Transverse colon (tissue), 4 donors: ENCODE results near the gene ZFYVE21. TPM values are rescaled to one million over a fixed set of nuclear protein-coding genes. Genes with fewer than 3 reads are reported as not detected.

Source experiments
- DNase-seq: peaks from one replicate; pipeline ENCODE4 v3.0.0-alpha.2; 2019
- H3K27ac ChIP-seq, 4 donors: fragments of 200-600 bp; sonication (generic); 2 replicates each; pipeline ENCODE4 v1.5.1; 2016 to 2018; ENCODE audit warnings: inconsistent platforms in 4 of 4
- H3K27me3 ChIP-seq: fragments of 200-600 bp; sonication (generic); 2 replicates; pipeline ENCODE4 v1.5.1; 2017; ENCODE audit warnings: inconsistent platforms
- H3K36me3 ChIP-seq, 4 donors: fragments of 200-600 bp; sonication (generic); 2 replicates each; pipeline ENCODE4 v1.5.1; 2017 to 2019; ENCODE audit warnings: inconsistent platforms in 4 of 4
- H3K4me1 ChIP-seq, 4 donors: fragments of 200-600 bp; sonication (generic); 2 replicates each; pipeline ENCODE4 v1.5.1; 2017 to 2020; ENCODE audit warnings: inconsistent platforms in 4 of 4
- H3K4me3 ChIP-seq, 4 donors: fragments of 200-600 bp; sonication (generic); 1 replicate in 1 of 4; 2 replicates in 3 of 4; pipeline versions ENCODE4 v1.5.1 to v1.6.1; 2017 to 2019; ENCODE audit warnings: inconsistent platforms in 4 of 4
- H3K9me3 ChIP-seq, 2 donors: fragments of 200-600 bp; sonication (generic); 2 replicates each; pipeline ENCODE4 v1.5.1; 2017 to 2019; ENCODE audit warnings: inconsistent platforms in 2 of 2
- EP300 ChIP-seq: sonication (generic); formaldehyde crosslinking; IDR thresholded peaks from one replicate; pipeline ENCODE4 v1.6.1; 2017; ENCODE audit warnings: antibody characterized with exemption, low read depth
- POLR2A ChIP-seq: fragments of 450-650 bp; IDR thresholded peaks from one replicate; pipeline ENCODE4 v1.6.1; 2016; ENCODE audit warnings: antibody characterized with exemption, mild to moderate bottlenecking, moderate library complexity
- POLR2AphosphoS5 ChIP-seq, 3 donors: sonication (generic); formaldehyde crosslinking; IDR thresholded peaks; one replicate each; pipeline ENCODE4 v1.6.1; 2016; ENCODE audit warnings: antibody characterized with exemption in 3 of 3
- WGBS, 2 donors: methylation state at CpG; one replicate each; pipeline ENCODE4 v1.1.5; 2018; ENCODE audit warnings: low coverage in 1 of 2; 5-methylcytosine and 5-hydroxymethylcytosine counted together
- in situ Hi-C, 4 donors: fragments of 200-750 bp; cut with MboI; loops; one replicate each; pipeline versions ENCODE4 v1.15.0 to v1.15.1; 2017; ENCODE audit warnings: low sequenced_read_pairs in 3 of 4, low pct_ligation_motif_present in 1 of 4, low pct_unique_long_range_greater_than_20kb in 1 of 4
- intact Hi-C: fragments of 100-400 bp; cut with DNase I; formaldehyde crosslinking; loops from one replicate; pipeline ENCODE4 v1.15.1; 2023; ENCODE audit warnings: low total_unique reads
- total RNA-seq, 4 donors: library from RNA; depleted of rRNA; stranded (reverse); fragments of >200 nt; gene quantifications; one replicate each; pipeline ENCODE4 v1.1.0, GENCODE V29; 2016
- TF ChIP-seq, protein P1 (sequence below), 5 experiments: fragments of 200-600 bp in 3 of 5; fragments of 450-650 bp in 2 of 5; sonication (generic) in 3 of 5; IDR thresholded peaks; 1 replicate in 2 of 5; 2 replicates in 3 of 5; pipeline ENCODE4 v1.5.1; 2016 to 2017; ENCODE audit warnings: antibody characterized with exemption in 5 of 5, inconsistent platforms in 3 of 5, mild to moderate bottlenecking in 2 of 5, moderate library complexity in 1 of 5

The ZFYVE21 gene
- total RNA-seq, 4 donors from 2014 or later: 90.2 to 214 (median 137) TPM

DNA sequence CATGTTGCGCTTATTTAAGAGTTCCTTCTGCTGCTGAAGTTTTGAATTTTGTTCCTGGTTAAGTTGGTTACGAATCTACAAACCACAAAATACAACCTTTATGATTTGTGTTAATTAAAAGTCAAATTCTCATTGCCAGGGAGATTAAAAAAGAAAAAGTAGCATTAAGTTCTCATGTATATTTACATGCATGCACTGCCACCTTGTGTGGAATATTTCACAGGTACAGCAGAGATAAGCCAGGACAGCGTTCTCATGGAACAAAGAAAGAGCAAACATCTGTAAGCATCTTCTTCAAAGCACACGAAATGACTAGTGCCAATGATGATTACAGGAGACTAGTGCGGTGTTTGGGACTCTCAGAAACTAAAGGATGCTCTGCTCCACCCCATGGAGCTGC, 34.2 kb downstream of the ZFYVE21 start:
- intact Hi-C loops: no loop called here
- Histone ChIP-seq H3K9me3 (no peaks in the 10 kb centered on the region), H3K4me3 (no peak overlapping the region), H3K27me3 (no peaks in the 10 kb centered on the region), H3K36me3 (peaks cover 0 to 18% (median 6%) of the 10 kb centered on the region in 4 donors), H3K27ac (no peak overlapping the region), H3K4me1 (peaks cover 0 to 4% (median 0%) of the 10 kb centered on the region in 4 donors)
- TF ChIP-seq POLR2A (no peak), EP300 (no peak), POLR2AphosphoS5 (IDR thresholded peaks at IDR 0.05) (no peak)
- TF ChIP-seq, protein P1, sequence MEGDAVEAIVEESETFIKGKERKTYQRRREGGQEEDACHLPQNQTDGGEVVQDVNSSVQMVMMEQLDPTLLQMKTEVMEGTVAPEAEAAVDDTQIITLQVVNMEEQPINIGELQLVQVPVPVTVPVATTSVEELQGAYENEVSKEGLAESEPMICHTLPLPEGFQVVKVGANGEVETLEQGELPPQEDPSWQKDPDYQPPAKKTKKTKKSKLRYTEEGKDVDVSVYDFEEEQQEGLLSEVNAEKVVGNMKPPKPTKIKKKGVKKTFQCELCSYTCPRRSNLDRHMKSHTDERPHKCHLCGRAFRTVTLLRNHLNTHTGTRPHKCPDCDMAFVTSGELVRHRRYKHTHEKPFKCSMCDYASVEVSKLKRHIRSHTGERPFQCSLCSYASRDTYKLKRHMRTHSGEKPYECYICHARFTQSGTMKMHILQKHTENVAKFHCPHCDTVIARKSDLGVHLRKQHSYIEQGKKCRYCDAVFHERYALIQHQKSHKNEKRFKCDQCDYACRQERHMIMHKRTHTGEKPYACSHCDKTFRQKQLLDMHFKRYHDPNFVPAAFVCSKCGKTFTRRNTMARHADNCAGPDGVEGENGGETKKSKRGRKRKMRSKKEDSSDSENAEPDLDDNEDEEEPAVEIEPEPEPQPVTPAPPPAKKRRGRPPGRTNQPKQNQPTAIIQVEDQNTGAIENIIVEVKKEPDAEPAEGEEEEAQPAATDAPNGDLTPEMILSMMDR (IDR thresholded peaks at IDR 0.05): peak in 2 of 5 experiments; percentile 11 to 22
- WGBS, 2 donors: 88 to 90% methylated on average over 3 to 5 of the region's 5 CpGs
- no peak for DNase-seq
- in situ Hi-C loops: no loop called here

- Histone ChIP-seq H3K9me3 (no peaks in the 10 kb centered on the region), H3K4me1 (peaks cover 0 to 4% (median 0%) of the 10 kb centered on the region in 4 donors), H3K36me3 (peaks cover 0 to 15% (median 6%) of the 10 kb centered on the region in 4 donors), H3K4me3 (no peak overlapping the region), H3K27me3 (no peaks in the 10 kb centered on the region), H3K27ac (no peak overlapping the region)
- DNase-seq: no peak
- in situ Hi-C loops: no loop called here
- 88 to 91% methylated on average over 7 to 9 of the region's 9 CpGs for WGBS, 2 donors
- TF ChIP-seq POLR2A (no peak), POLR2AphosphoS5 (IDR thresholded peaks at IDR 0.05) (no peak)
- TF ChIP-seq, protein P1 (IDR thresholded peaks at IDR 0.05): no peak
- intact Hi-C loops: no loop called here
These were observed 38.2 kb downstream of the ZFYVE21 start for GRCh38 chr14:103753774-103754173.

DNA sequence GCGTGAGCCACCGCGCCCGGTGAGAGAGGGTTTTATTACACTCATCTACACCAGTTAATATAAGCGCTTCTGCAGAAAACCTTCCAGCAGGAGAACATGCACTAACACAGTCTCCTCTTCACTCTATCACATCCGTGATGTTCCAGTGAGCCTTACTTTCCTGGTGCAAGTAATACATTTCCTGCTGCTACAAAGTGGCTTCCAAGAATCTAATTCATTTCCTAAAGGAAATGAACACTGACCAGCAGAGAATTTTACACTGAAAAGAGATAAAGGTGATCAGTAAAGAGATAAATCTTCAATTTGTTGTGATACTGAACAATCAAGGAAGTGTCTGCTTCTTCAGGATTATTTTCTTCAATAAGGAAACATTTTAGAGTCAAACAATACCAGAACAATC, 39.5 kb downstream of the ZFYVE21 start:
- TF ChIP-seq EP300 (no peak), POLR2A (no peak), POLR2AphosphoS5 (IDR thresholded peaks at IDR 0.05) (no peak)
- TF ChIP-seq, protein P1 (IDR thresholded peaks at IDR 0.05): no peak
- intact Hi-C loops (no loop called here), in situ Hi-C loops (no loop called here)
- no peaks in the 10 kb centered on the region for H3K4me1 ChIP-seq
- no peaks in the 10 kb centered on the region for H3K9me3 ChIP-seq
- 83 to 97% methylated on average over 1 to 6 of the region's 6 CpGs for WGBS, 2 donors
- no peak overlapping the region for H3K4me3 ChIP-seq
- no peaks in the 10 kb centered on the region for H3K27me3 ChIP-seq
- H3K27ac ChIP-seq: no peak overlapping the region
- no peak for DNase-seq
- H3K36me3 ChIP-seq: peaks cover 0 to 13% (median 4%) of the 10 kb centered on the region in 4 donors

DNA sequence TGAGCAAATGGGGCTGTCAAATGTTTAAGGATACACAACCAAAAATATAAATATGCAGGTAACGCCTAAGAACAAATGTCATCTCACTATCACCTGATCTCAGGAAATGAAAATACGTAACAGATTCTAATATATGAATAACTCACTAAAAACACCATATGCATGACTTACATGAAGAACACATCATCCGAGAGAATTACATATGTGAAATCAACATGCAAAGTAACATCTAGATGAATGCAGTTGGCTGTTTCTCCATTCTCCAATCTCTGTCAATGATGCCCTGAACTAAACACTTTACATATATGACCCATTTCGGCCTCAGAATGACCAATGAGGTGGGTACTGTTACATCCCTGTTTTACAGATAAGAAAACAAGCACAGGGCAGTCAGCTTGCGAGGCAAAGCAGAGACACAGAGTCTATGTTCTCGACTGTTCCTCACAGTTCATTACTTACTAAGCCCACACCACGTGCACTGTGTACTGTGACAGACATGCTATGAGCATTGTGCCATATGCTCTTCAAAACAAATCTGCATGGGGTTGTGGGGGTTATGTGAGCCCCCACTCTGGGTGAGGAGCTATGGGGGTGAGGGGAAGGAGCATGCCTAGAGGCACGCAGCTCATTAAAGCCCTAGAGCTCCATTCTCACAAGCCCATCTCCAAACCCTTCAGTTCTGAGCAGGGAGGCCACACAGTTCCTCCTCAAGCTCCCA, 42.6 kb downstream of the ZFYVE21 start:
- DNase-seq: no peak
- intact Hi-C loops (no loop called here), in situ Hi-C loops (no loop called here)
- H3K9me3 ChIP-seq: no peaks in the 10 kb centered on the region
- H3K27ac ChIP-seq: no peak overlapping the region
- no peaks in the 10 kb centered on the region for H3K4me1 ChIP-seq
- 83 to 96% methylated on average over 8 of the region's 8 CpGs for WGBS, 2 donors
- no peaks in the 10 kb centered on the region for H3K36me3 ChIP-seq
- TF ChIP-seq POLR2AphosphoS5 (IDR thresholded peaks at IDR 0.05): no peak
- TF ChIP-seq EP300: no peak
- TF ChIP-seq POLR2A: no peak
- TF ChIP-seq, protein P1 (IDR thresholded peaks at IDR 0.05): no peak
- H3K27me3 ChIP-seq: no peaks in the 10 kb centered on the region
- no peak overlapping the region for H3K4me3 ChIP-seq
